WTC11 (cell line): ENCODE results near the gene PRDM5. TPM values are rescaled to one million over a fixed set of nuclear protein-coding genes. Genes with fewer than 3 reads are reported as not detected.

Experiments
- ATAC-seq: fragments of 200-7000 bp; cut with Tn5 transposase; 2 replicates; pipeline ENCODE4 v1.10.0; 2021; ENCODE audit warnings: mild to moderate bottlenecking, moderate library complexity
- CTCF ChIA-PET: fragments of 300-600 bp; sonication (Branson Sonifier 250); formaldehyde crosslinking; loops from one replicate; lab custom pipeline; 2021; ENCODE audit warnings: antibody characterized with exemption; lab: Charles Lee
- POLR2A ChIA-PET: fragments of 350-600 bp; sonication (Branson Sonifier 250); formaldehyde crosslinking; loops from one replicate; lab custom pipeline; 2021; ENCODE audit warnings: antibody characterized with exemption; lab: Charles Lee
- DNase-seq: peaks from one replicate; pipeline ENCODE4 v3.0.0; 2021; ENCODE audit warnings: low spot score
- H3K27ac Mint-ChIP-seq: 2 replicates; pipeline ENCODE4 v1.8.0; 2021; ENCODE audit warnings: mixed read lengths
- H3K27me3 Mint-ChIP-seq: 2 replicates; pipeline ENCODE4 v1.8.0; 2021; ENCODE audit warnings: low read depth, mild to moderate bottlenecking, moderate library complexity, mixed read lengths
- H3K36me3 Mint-ChIP-seq: 2 replicates; pipeline ENCODE4 v1.8.0; 2021; ENCODE audit warnings: mixed read lengths
- H3K4me1 Mint-ChIP-seq: 2 replicates; pipeline ENCODE4 v1.8.0; 2022; ENCODE audit warnings: mixed read lengths
- H3K4me3 Mint-ChIP-seq: 2 replicates; pipeline ENCODE4 v1.8.0; 2021; ENCODE audit warnings: mild to moderate bottlenecking, moderate library complexity, mixed read lengths
- H3K9me3 Mint-ChIP-seq: 2 replicates; pipeline ENCODE4 v1.8.0; 2021; ENCODE audit warnings: mixed read lengths
- CREB1 ChIP-seq: sonication (generic); formaldehyde crosslinking; IDR thresholded peaks from 2 replicates; pipeline ENCODE4 v1.8.0; 2023; ENCODE audit warnings: mild to moderate bottlenecking, missing genetic modification reagents
- ESRRA ChIP-seq: sonication (generic); formaldehyde crosslinking; IDR thresholded peaks from 2 replicates; pipeline ENCODE4 v1.8.1; 2022; ENCODE audit warnings: mild to moderate bottlenecking, missing genetic modification reagents, borderline replicate concordance
- FOXJ3 ChIP-seq: sonication (generic); formaldehyde crosslinking; IDR thresholded peaks from 2 replicates; pipeline ENCODE4 v1.9.0; 2021; ENCODE audit warnings: missing genetic modification reagents, mild to moderate bottlenecking, borderline replicate concordance
- GTF2I ChIP-seq: fragments of 250-450 bp; sonication (Bioruptor Pico); conservative IDR thresholded peaks from 2 replicates; pipeline ENCODE4 v1.4.0; 2021; ENCODE audit warnings: mild to moderate bottlenecking
- KAT7 ChIP-seq: sonication (generic); formaldehyde crosslinking; IDR thresholded peaks from 2 replicates; pipeline ENCODE4 v1.8.1; 2023; ENCODE audit warnings: missing genetic modification reagents, mild to moderate bottlenecking, borderline replicate concordance
- NFYB ChIP-seq: sonication (generic); formaldehyde crosslinking; conservative IDR thresholded peaks from 2 replicates; pipeline ENCODE4 v1.8.0; 2022; ENCODE audit warnings: low read depth, missing genetic modification reagents
- NR1H2 ChIP-seq: sonication (generic); formaldehyde crosslinking; IDR thresholded peaks from 2 replicates; pipeline ENCODE4 v1.9.0; 2021; ENCODE audit warnings: mild to moderate bottlenecking, moderate library complexity, missing genetic modification reagents
- NR2C2 ChIP-seq: sonication (generic); formaldehyde crosslinking; IDR thresholded peaks from 2 replicates; pipeline ENCODE4 v1.8.0; 2022; ENCODE audit warnings: mild to moderate bottlenecking, missing genetic modification reagents
- SOX15 ChIP-seq: fragments of 250-450 bp; sonication (Bioruptor Pico); IDR thresholded peaks from 2 replicates; pipeline ENCODE4 v1.9.0; 2021; ENCODE audit warnings: mild to moderate bottlenecking
- ZNF396 ChIP-seq: fragments of 250-450 bp; sonication (Bioruptor Pico); IDR thresholded peaks from 2 replicates; pipeline ENCODE4 v1.8.0; 2021; ENCODE audit warnings: mild to moderate bottlenecking, moderate library complexity, borderline replicate concordance
- total RNA-seq: library from RNA; stranded (reverse); gene quantifications from 3 replicates; pipeline ENCODE4 v1.2.3, GENCODE V29; 2021
- TF ChIP-seq, protein P1 (sequence below): sonication (generic); formaldehyde crosslinking; IDR thresholded peaks from 2 replicates; pipeline ENCODE4 v1.8.1; 2023; ENCODE audit warnings: mild to moderate bottlenecking, missing genetic modification reagents
- TF ChIP-seq, protein P2 (sequence below): sonication (generic); formaldehyde crosslinking; IDR thresholded peaks from 2 replicates; pipeline ENCODE4 v1.8.0; 2022; ENCODE audit warnings: mild to moderate bottlenecking, missing genetic modification reagents
- TF ChIP-seq, protein P3 (sequence below): sonication (generic); formaldehyde crosslinking; IDR thresholded peaks from 2 replicates; pipeline ENCODE4 v1.8.1; 2023; ENCODE audit warnings: mild to moderate bottlenecking, missing genetic modification reagents, moderate library complexity
- TF ChIP-seq, protein P4 (sequence below): sonication (generic); formaldehyde crosslinking; IDR thresholded peaks from 2 replicates; pipeline ENCODE4 v1.8.1; 2022; ENCODE audit warnings: missing genetic modification reagents, borderline replicate concordance
- TF ChIP-seq, protein P5 (sequence below): fragments of 250-450 bp; sonication (Bioruptor Pico); conservative IDR thresholded peaks from 2 replicates; pipeline ENCODE4 v1.9.0; 2021; ENCODE audit warnings: mild to moderate bottlenecking
- TF ChIP-seq, protein P6 (sequence below): sonication (generic); formaldehyde crosslinking; IDR thresholded peaks from 2 replicates; pipeline ENCODE4 v1.8.0; 2023; ENCODE audit warnings: missing genetic modification reagents, mild to moderate bottlenecking, borderline replicate concordance

PRDM5 gene
- total RNA-seq, 1 experiment from 2014 or later, result 47.0 TPM

DNA sequence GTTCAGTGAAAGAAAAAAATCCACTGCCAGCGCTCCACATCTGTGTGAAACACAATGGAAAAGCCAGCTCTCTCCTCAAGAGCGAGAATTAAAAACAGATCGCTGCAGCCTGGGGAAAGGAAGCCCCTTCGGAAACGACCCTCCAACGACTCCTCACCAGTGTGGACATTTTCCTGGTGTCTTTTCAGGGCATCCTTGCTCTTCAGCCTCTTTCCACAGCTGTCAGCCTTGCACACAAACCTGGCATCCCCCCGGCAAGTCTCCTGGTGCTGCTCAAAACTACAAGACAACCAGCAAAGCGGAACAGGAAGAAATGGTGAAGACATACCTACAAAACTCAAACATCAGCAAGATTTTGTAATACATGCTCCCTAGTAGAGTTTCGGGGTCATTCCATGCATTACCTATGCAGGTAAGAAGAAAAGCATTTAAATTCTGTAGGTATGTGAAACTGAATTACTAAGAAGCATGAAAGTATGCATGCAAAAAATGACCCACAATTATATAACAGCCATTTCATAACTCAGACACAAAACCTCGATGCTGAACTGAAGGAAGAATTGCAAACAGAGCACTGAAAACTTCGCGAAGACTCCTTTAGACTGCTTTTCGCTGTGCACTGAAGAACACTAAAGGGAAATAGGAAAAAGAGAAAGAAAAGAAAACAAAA is 106.1 kb downstream of the PRDM5 start (continued):
- TF ChIP-seq, protein P1, sequence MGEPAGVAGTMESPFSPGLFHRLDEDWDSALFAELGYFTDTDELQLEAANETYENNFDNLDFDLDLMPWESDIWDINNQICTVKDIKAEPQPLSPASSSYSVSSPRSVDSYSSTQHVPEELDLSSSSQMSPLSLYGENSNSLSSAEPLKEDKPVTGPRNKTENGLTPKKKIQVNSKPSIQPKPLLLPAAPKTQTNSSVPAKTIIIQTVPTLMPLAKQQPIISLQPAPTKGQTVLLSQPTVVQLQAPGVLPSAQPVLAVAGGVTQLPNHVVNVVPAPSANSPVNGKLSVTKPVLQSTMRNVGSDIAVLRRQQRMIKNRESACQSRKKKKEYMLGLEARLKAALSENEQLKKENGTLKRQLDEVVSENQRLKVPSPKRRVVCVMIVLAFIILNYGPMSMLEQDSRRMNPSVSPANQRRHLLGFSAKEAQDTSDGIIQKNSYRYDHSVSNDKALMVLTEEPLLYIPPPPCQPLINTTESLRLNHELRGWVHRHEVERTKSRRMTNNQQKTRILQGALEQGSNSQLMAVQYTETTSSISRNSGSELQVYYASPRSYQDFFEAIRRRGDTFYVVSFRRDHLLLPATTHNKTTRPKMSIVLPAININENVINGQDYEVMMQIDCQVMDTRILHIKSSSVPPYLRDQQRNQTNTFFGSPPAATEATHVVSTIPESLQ (CRISPR knock-in tag), result no peak
- no peak for TF ChIP-seq SOX15 (CRISPR knock-in tag)
- TF ChIP-seq NR1H2 (CRISPR knock-in tag), result no peak
- no peak for TF ChIP-seq GTF2I
- TF ChIP-seq, protein P2, sequence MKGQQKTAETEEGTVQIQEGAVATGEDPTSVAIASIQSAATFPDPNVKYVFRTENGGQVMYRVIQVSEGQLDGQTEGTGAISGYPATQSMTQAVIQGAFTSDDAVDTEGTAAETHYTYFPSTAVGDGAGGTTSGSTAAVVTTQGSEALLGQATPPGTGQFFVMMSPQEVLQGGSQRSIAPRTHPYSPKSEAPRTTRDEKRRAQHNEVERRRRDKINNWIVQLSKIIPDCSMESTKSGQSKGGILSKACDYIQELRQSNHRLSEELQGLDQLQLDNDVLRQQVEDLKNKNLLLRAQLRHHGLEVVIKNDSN (CRISPR knock-in tag), result no peak
- TF ChIP-seq, protein P3, sequence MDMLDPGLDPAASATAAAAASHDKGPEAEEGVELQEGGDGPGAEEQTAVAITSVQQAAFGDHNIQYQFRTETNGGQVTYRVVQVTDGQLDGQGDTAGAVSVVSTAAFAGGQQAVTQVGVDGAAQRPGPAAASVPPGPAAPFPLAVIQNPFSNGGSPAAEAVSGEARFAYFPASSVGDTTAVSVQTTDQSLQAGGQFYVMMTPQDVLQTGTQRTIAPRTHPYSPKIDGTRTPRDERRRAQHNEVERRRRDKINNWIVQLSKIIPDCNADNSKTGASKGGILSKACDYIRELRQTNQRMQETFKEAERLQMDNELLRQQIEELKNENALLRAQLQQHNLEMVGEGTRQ (CRISPR knock-in tag), result no peak
- TF ChIP-seq FOXJ3 (CRISPR knock-in tag), result no peak
- no peak for TF ChIP-seq CREB1 (CRISPR knock-in tag)
- no peak for TF ChIP-seq ZNF396 (CRISPR knock-in tag)

DNA sequence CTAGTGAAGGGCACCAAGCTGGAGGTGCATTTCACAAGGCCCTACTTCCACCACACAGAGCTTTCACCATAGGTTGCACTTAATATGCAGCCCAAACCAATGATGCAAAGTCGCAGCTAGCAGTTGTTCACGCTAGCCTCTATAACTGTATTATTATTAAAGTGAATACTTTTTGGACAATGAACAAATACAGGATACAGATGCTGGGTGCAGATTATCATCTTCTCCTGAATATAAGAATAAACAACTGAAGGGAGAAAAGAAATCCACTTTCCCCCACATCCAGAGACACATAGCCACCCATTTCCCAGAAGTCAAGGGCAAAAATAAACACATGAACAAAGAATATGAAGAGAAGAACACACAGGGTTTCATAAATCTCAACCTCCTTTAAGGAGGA is 107.2 kb downstream of the PRDM5 start:
- CTCF ChIA-PET, result no interaction called here
- Mint-ChIP-seq H3K4me1 (no peaks in the 10 kb centered on the region), H3K4me3 (no peak overlapping the region), H3K9me3 (peaks cover 4% of the 10 kb centered on the region), H3K27me3 (no peaks in the 10 kb centered on the region), H3K27ac (no peak overlapping the region), H3K36me3 (peaks cover 7% of the 10 kb centered on the region)
- ATAC-seq (no peak), DNase-seq (no peak)
- POLR2A ChIA-PET, result no interaction called here
- no peak for TF ChIP-seq ESRRA (CRISPR knock-in tag)
- no peak for TF ChIP-seq NR2C2
- TF ChIP-seq, protein P2 (CRISPR knock-in tag), result no peak
- TF ChIP-seq KAT7 (CRISPR knock-in tag), result no peak
- TF ChIP-seq, protein P4, sequence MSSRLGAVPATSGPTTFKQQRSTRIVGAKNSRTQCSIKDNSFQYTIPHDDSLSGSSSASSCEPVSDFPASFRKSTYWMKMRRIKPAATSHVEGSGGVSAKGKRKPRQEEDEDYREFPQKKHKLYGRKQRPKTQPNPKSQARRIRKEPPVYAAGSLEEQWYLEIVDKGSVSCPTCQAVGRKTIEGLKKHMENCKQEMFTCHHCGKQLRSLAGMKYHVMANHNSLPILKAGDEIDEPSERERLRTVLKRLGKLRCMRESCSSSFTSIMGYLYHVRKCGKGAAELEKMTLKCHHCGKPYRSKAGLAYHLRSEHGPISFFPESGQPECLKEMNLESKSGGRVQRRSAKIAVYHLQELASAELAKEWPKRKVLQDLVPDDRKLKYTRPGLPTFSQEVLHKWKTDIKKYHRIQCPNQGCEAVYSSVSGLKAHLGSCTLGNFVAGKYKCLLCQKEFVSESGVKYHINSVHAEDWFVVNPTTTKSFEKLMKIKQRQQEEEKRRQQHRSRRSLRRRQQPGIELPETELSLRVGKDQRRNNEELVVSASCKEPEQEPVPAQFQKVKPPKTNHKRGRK, result no peak
- no peak for TF ChIP-seq NFYB (CRISPR knock-in tag)
- TF ChIP-seq, protein P5, sequence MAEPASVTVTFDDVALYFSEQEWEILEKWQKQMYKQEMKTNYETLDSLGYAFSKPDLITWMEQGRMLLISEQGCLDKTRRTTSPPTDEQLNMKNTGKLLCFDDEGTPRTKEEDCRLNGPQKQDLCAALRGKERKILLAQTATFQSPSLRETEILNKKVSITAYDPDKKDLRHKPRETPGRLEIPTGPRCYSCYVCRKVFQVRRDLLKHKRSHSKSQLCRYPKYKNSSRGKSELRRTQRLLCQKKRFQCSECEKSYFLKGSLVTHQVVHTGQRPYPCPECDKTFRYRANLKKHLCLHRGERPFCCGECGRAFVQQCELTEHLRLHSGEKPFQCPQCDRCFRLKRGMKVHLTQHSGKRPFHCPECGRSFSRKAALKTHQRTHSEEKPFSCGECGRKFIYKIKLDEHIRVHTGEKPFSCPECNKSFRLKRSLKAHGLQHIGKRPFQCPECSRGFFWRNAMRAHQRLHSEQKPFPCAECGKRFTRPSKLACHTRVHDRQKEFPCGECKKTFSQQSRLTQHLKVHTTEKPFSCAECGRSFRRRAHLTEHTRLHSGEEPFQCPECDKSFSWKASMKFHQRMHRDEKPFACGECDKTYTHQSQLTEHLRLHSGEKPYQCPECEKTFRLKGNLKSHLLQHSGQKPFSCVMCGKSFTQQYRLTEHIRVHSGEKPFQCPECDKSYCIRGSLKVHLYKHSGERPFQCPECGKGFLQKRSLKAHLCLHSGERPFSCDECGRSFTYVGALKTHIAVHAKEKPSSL (CRISPR knock-in tag), result no peak
- TF ChIP-seq, protein P6, sequence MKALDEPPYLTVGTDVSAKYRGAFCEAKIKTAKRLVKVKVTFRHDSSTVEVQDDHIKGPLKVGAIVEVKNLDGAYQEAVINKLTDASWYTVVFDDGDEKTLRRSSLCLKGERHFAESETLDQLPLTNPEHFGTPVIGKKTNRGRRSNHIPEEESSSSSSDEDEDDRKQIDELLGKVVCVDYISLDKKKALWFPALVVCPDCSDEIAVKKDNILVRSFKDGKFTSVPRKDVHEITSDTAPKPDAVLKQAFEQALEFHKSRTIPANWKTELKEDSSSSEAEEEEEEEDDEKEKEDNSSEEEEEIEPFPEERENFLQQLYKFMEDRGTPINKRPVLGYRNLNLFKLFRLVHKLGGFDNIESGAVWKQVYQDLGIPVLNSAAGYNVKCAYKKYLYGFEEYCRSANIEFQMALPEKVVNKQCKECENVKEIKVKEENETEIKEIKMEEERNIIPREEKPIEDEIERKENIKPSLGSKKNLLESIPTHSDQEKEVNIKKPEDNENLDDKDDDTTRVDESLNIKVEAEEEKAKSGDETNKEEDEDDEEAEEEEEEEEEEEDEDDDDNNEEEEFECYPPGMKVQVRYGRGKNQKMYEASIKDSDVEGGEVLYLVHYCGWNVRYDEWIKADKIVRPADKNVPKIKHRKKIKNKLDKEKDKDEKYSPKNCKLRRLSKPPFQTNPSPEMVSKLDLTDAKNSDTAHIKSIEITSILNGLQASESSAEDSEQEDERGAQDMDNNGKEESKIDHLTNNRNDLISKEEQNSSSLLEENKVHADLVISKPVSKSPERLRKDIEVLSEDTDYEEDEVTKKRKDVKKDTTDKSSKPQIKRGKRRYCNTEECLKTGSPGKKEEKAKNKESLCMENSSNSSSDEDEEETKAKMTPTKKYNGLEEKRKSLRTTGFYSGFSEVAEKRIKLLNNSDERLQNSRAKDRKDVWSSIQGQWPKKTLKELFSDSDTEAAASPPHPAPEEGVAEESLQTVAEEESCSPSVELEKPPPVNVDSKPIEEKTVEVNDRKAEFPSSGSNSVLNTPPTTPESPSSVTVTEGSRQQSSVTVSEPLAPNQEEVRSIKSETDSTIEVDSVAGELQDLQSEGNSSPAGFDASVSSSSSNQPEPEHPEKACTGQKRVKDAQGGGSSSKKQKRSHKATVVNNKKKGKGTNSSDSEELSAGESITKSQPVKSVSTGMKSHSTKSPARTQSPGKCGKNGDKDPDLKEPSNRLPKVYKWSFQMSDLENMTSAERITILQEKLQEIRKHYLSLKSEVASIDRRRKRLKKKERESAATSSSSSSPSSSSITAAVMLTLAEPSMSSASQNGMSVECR (CRISPR knock-in tag), result no peak
